ENCODE measurements around the gene FAM174C.

DNA sequence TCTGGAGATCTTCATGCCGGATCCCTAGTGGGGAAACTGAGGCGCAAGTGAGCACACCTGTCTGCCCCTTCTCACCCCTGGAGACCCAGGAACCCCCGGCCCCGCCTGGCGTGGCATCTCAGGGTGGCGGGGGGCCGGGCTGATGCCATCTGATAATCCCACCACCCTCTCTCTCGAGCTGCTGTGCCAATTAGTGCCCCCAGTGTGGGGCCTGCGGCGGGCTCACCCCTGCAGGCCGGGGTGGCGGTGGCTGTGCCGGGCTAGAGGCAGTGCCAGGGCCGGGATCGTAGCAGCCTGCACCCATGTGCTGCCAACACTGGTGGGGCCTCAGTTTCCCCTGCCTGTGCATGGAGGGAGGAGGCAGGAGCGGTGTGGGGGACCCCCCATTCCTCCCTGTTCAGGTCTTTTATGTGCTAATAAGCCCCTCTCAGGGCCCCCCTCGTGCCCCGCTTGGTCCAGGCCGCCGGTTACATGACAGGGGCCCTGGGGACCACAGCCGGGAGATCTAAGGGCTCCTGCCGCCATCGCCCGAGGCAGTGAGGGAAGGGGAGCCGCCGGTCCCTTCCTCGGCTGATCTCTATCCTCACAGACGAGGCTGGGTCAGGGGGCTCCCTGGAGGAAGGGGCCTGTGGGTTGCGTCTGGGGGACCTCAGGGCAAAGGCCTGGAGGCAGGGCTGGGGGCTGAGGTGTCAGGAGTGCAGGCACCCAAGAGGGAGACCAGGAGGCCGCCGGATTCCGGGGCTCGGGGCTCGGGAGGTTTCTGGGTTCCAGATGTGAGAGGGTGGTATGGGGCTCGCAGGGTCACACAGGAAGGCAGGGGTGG, 18.7 kb downstream of the FAM174C start:
- TF ChIP-seq, protein P1, sequence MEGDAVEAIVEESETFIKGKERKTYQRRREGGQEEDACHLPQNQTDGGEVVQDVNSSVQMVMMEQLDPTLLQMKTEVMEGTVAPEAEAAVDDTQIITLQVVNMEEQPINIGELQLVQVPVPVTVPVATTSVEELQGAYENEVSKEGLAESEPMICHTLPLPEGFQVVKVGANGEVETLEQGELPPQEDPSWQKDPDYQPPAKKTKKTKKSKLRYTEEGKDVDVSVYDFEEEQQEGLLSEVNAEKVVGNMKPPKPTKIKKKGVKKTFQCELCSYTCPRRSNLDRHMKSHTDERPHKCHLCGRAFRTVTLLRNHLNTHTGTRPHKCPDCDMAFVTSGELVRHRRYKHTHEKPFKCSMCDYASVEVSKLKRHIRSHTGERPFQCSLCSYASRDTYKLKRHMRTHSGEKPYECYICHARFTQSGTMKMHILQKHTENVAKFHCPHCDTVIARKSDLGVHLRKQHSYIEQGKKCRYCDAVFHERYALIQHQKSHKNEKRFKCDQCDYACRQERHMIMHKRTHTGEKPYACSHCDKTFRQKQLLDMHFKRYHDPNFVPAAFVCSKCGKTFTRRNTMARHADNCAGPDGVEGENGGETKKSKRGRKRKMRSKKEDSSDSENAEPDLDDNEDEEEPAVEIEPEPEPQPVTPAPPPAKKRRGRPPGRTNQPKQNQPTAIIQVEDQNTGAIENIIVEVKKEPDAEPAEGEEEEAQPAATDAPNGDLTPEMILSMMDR (IDR thresholded peaks at IDR 0.05; ENCODE audit: low read length), result no peak
- no peak for TF ChIP-seq EZH2 (IDR thresholded peaks at IDR 0.05; ENCODE audit: borderline replicate concordance, low read length)

Measured in OCI-LY1 (cell line).